Kidney epithelial cell (primary cell): ENCODE data around the gene RIC8B. TPM values are rescaled to one million over a fixed set of nuclear protein-coding genes. Genes with fewer than 3 reads are reported as not detected.

ENCODE experiments used
- DNase-seq: peaks from one replicate; pipeline ENCODE4 v3.0.0-alpha.2; 2010; ENCODE audit warnings: low read depth
- H3K27me3 ChIP-seq: 2 replicates; pipeline ENCODE4 v1.6.0; 2011; ENCODE audit warnings: low read length; ENCODE audit not compliant: control insufficient read depth, insufficient read depth
- H3K36me3 ChIP-seq: 2 replicates; pipeline ENCODE4 v1.5.1; 2011; ENCODE audit warnings: low read length; ENCODE audit not compliant: control insufficient read depth, insufficient read depth
- H3K4me3 ChIP-seq: 2 replicates; pipeline ENCODE4 v1.5.1; 2011; ENCODE audit warnings: low read depth, mild to moderate bottlenecking, control low read depth, low read length
- total RNA-seq: library from RNA; depleted of rRNA; stranded (reverse); fragments of >200 nt; gene quantifications from 2 replicates; pipeline ENCODE4 v1.2.3, GENCODE V29; 2015
- TF ChIP-seq, protein P1 (sequence below): IDR thresholded peaks from 2 replicates; pipeline ENCODE4 v1.5.1; 2011; ENCODE audit warnings: mild to moderate bottlenecking, moderate library complexity, low read length, control low read depth, inconsistent platforms; ENCODE audit not compliant: insufficient read depth, poor library complexity, severe bottlenecking

The RIC8B gene
- total RNA-seq, 1 donor from 2014 or later = 8.4 TPM

DNA sequence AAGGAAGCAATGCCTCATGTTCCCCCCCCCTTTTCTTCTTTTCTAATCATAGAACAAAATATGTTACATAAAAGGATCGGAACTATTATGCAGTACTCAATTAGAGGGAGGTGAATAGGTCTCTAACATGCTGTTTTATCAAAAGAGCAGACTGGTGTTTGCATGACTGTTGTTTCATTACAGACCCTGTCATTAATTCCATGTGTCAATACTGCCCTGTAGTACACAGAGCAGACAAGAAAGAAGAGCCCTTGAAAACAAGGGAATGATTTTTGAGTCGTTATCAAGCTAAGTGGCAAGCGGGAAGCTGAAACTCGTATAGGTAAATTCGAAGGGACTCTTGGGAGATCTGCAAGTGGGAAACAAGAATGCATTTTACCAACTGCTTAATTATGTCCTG is 104.3 kb downstream of the RIC8B start:
- Histone ChIP-seq H3K27me3 (no peaks in the 10 kb centered on the region), H3K36me3 (no peaks in the 10 kb centered on the region), H3K4me3 (no peak overlapping the region)
- TF ChIP-seq, protein P1, sequence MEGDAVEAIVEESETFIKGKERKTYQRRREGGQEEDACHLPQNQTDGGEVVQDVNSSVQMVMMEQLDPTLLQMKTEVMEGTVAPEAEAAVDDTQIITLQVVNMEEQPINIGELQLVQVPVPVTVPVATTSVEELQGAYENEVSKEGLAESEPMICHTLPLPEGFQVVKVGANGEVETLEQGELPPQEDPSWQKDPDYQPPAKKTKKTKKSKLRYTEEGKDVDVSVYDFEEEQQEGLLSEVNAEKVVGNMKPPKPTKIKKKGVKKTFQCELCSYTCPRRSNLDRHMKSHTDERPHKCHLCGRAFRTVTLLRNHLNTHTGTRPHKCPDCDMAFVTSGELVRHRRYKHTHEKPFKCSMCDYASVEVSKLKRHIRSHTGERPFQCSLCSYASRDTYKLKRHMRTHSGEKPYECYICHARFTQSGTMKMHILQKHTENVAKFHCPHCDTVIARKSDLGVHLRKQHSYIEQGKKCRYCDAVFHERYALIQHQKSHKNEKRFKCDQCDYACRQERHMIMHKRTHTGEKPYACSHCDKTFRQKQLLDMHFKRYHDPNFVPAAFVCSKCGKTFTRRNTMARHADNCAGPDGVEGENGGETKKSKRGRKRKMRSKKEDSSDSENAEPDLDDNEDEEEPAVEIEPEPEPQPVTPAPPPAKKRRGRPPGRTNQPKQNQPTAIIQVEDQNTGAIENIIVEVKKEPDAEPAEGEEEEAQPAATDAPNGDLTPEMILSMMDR = no peak
- no peak for DNase-seq

- TF ChIP-seq, protein P1 = no peak
- Histone ChIP-seq H3K27me3 (no peaks in the 10 kb centered on the region), H3K36me3 (no peaks in the 10 kb centered on the region), H3K4me3 (no peak overlapping the region)
- DNase-seq = no peak
These were observed 105.1 kb downstream of the RIC8B start for GRCh38 chr12:106879612-106880011.

DNA sequence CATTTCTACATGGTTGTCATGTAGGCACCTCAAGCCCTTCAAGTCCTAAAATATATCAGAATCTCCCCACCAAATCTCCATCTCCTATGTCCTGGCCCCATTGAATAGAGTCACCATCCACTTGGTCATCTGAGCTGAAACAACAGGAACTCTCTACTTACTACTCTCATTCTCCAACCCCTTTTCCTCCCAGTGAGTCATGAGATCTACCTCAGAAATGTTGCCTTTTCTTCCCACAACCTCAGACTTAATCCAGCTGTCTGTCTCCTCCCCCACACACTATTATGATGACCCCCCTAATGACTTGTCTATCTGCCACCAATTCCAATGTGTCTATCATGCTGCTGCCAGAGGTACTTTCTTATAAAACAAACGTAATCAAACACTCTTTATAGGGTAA is 108.9 kb downstream of the RIC8B start:
- Histone ChIP-seq H3K36me3 (no peaks in the 10 kb centered on the region), H3K4me3 (no peak overlapping the region), H3K27me3 (no peaks in the 10 kb centered on the region)
- DNase-seq = no peak
- TF ChIP-seq, protein P1 = no peak

DNA sequence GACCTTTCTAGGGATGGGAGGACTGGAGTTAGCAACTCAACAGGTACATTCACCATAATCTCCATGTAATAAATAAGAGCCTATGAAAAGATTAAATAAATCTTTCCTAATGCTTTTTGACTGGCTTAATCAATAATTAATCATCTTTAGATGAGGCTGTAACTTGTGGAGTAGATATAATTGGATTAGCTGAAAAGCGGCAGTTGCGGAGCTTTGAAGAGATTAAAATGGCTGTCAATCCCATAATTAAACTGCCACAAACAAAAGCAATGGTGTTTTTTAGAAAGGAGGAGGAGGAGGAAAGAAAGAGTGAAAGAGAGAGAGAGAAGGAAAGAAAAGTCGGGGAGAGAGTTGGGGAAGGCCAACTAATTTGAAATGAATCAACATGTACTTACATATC is 110.5 kb downstream of the RIC8B start:
- no peaks in the 10 kb centered on the region for H3K36me3 ChIP-seq
- TF ChIP-seq, protein P1 = no peak

DNA sequence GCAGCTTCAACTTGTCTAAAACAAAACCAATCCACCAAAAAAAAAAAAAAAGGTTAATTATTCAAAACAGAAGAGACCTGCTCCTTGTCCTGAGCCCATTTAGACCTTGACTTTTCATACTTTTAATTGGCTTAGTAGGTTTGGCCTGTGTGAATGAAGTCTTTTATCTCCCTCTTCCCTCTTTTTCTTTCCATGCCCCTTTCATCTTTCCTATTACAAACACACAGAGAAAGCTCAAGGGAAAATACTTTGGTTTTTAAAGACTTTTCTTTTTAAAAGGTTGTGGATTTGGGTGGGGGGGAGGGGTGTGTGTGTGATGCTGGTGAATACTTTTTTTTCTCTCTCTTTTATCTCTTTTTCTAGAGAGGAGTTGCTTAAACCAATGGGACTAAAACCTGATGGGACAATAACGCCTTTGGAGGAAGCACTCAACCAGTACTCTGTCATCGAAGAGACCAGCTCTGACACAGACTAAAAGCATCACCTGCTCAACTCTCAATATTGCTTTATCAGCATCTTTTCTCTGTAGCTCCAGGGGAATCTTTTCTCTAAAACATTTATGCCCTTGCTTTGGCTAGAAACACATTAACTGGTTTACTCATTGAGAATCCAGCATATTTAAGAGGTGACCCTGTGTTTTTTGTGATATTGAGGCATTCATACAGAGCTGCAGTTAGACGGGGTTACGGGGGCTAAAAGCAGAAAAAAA is 111.2 kb downstream of the RIC8B start:
- TF ChIP-seq, protein P1 = no peak
- Histone ChIP-seq H3K27me3 (no peaks in the 10 kb centered on the region), H3K36me3 (no peaks in the 10 kb centered on the region), H3K4me3 (no peak overlapping the region)
- no peak for DNase-seq

More for the DNA sequence above, 110.5 kb downstream of the RIC8B start:
- Histone ChIP-seq H3K4me3 (no peak overlapping the region), H3K27me3 (no peaks in the 10 kb centered on the region)
- no peak for DNase-seq

- DNase-seq = no peak
- Histone ChIP-seq H3K36me3 (no peaks in the 10 kb centered on the region), H3K4me3 (no peak overlapping the region), H3K27me3 (no peaks in the 10 kb centered on the region)
- TF ChIP-seq, protein P1 = no peak
These were observed 112.5 kb downstream of the RIC8B start for GRCh38 chr12:106886932-106887331.
